Lung microvascular endothelial cell (primary cell): ENCODE results near the gene NCKAP5. TPM values are rescaled to one million over a fixed set of nuclear protein-coding genes. Genes with fewer than 3 reads are reported as not detected.
A peak's percentile ranks its signal among the peaks of the same experiment; 100 is the strongest.

Experiments used
- DNase-seq, 2 donors: peaks; one replicate each; pipeline versions ENCODE4 v3.0.0 to v3.0.0-alpha.2; 2010; ENCODE audit warnings: low read depth in 2 of 2
- total RNA-seq: library from RNA; depleted of rRNA; stranded (reverse); fragments of >200 nt; gene quantifications from 2 replicates; pipeline ENCODE4 v1.2.1, GENCODE V29; 2014

The NCKAP5 gene
- total RNA-seq, 1 donor from 2014 or later, result under 0.01 TPM

DNA sequence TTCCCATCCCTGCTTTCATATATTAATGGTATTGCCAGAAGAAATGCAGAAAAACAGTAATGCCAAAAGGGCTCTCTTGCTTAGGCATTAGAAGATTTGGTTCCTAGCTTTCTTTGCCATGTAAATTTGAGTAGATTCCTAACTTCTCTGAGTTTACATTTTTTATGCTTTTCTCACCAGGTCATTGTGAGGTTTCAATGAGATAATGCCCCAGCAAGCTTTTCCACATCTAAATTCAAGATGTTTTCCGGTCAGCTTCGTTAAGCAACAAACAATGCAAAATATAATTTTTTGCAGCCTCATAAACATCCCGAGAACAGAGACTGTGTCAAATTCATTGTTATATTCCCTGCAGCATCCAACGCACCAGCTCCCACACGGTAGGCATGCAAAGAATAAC, 44.9 kb downstream of the NCKAP5 start:
- no peak for DNase-seq

DNA sequence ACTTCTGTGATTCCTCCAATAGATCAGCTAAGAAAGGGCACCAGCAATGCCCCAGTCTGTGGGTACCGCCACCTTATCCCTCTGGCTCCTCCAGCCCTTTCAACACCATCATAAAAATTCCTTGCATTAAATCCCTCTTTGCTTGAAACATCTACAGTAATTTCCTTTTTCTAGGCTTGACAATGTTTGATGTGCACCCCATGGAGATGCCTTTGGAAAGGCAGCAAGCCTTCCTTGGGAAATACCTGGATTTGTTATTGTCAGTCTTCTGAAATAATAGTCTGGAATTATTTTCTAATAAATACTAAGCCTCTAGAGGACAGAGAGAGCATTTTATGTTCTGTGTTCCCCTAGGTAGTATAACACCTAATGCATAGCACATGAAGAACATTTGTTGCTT, 46.1 kb downstream of the NCKAP5 start:
- no peak for DNase-seq

DNA sequence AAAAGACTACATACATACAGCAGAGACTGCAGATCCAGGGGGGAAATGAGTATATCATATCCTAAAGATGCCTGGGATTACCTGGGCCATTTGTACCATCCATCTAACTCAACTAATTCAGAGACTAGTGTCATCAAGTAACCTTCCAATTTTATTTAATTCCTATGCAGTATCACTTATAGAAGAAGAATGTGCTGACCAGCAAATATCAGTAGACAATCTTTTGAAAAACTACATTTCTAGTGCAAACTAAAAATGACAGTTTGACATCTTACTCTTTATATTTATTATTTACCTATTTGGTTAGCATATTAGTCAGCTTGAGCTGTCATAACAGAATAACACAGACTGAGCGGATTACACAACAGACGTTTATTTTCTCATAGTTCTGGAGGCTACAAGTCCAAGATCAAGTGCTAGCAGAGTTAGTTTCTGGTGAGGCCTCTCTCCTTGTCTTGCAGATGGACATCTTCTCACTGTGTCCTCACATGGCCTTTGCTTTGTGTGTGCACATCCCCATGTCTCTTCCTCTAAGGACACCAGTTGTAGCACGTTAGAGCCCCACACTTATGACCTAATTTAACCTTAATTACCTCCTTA, 47.0 kb downstream of the NCKAP5 start:
- DNase-seq, result no peak

DNA sequence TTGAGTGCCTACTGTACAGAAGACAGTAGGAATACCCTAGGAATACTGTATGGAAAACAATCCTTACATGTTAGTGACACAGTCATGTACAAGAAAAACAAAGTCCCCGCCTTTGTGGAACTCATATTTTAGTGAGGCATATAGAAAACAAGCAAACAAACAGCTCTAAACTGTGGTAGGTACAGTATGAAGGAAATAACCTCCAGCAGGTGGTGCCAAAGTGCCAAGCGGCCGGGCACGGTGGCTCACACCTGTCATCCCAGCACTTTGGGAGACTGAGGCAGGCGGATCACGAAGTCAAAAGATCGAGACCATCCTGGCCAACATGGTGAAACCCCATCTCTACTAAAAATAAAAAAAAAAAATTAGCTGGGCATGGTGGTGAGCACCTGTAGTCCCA, 48.6 kb downstream of the NCKAP5 start:
- DNase-seq, result peak in 1 of 2 donors; percentile 7

DNA sequence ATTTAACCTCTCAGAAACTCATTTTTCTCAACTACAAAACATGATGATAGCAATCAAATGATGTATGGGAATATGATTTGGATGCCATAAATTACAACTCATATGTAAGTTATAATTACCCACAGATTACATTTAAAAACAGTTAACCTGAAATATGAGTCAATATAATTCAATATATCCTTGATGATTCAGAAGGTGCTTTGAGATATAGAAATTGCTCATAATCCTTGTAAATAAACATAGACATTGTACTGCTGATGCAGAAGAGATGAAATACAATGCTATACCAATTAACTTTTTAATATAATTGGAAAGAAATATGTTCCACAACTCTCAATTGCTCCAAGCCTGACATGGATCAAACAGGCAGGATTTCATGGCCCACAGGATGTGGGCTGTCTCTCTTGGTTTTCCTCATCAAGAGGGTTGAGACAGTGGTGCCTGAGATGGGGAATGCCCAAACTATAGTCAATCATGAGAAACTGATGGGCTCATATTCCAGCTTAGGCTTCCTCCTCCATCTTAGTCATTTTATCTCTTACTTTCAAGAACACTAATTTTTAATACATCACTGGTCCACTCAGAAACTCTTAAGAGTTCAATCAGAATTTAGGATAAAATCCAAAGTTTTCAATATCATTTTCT, 49.4 kb downstream of the NCKAP5 start:
- DNase-seq, result no peak

DNA sequence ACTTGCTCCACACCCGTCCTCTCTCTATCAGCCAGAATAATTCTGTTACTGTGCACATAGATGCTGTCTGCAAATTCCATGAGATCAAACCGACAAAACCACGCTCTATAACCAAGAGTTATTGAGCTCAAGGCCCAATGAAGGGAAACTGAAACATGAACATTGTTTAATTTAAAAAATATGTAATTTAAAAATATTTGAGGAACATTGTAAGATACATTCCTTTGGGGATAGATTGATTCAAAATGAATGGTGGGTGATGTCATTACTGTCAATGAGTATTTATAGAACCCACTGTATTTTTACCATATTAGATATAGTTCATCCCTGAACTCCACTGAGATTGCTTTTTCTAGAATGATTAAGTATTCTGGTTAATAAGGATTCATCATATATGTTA, 50.4 kb downstream of the NCKAP5 start:
- DNase-seq, result no peak

DNA sequence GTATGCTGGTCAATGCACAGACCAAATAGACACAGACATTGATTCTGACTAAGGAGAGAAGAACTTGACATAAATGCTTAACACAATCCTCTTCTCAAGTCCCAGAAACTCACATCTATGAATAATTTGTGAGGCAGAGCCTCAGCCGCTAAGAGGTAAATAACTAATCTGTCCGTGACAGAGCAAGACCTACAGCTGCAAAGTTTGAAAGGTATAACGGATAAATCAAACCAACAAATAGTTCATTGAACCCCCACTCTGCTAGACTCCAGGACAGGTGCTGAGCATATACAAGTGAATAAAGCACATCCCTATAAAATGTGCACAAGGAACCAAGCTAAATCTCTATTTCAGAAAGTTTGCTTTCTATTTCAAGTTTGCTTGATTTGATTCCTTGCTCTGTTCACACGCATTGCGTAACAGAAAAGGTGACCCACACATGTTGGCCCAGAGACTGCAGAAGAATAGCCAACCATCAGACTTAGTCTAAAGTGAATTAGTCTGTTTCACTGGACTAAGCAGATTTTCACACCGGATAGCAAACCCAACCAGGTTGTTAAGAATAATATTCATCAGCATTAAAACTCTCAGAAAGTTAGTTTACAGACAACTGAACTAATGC, 51.7 kb downstream of the NCKAP5 start:
- DNase-seq, result no peak

DNA sequence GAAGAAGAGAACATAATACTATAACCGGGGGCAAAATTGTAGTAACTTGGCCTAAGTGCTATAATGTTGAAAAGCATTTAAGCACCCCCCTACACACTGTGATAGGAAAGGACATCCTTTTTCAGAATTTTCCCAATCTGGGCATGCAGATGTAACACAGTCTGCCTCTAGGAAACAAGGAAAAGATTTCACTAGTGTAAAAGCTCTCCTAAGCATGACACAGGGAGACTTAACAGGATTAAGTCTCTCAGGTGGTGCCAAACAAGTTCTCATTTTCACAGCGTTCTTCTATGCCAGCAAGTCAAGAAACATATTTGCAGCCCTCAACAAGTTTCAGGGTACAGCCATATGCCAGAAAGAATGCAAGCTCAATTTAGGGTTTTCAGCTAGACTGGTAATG, 53.0 kb downstream of the NCKAP5 start:
- no peak for DNase-seq

DNA sequence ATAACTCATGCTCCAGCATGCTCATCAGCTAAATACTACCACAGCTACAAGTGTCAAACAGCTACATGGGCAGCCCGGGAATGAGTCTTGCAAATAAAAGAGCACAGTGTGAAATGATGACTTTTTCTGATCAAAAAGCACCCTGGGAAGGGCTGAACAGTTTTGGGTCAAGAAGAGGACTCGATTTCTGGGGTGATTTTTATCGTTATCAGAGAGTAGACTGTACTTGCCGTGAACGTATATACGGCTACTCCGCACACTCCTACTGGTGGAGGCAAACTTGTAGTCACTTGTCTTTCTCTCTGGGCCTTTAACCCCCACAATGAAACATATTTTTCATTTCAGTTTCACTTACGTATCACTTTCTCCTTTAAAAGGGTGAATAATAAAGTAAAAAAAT, 54.4 kb downstream of the NCKAP5 start:
- DNase-seq, result no peak

DNA sequence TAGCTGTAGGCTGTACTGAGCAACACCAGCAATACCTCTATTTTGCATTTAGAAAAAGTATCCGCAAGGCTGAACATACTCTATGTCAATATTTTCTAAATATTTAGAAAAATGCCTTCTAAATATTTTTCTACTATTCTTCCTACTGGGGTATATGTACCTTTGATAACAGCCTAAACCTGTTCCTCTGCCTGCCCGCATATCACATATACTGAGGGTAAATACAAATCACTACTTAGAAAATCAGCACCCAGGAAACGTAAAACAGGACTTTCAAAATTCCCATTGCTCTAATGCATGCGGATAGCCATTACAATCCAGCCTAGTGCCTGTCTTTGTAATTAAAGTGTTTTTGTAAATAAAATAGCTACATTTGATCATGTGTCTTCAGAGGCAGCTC, 56.1 kb downstream of the NCKAP5 start:
- DNase-seq, result no peak

DNA sequence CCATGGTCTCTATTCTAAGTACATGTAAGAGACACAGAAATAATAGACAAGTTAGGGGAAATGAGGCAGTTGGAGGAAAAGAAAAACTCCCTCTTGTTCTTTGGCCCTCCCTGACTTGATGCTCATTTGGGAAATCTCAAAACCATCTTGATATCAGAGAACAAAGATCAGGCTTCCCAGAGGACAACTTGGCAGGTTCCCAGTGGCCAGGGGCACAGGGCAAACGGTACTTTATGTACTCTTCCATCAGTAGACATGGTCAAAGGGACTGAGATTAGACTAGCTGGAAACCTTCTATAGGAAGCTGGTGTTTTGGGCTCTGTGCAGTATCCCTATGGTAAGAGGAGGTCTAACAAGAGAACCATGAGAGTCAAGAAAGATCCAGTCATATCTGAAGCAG, 56.6 kb downstream of the NCKAP5 start:
- no peak for DNase-seq

DNA sequence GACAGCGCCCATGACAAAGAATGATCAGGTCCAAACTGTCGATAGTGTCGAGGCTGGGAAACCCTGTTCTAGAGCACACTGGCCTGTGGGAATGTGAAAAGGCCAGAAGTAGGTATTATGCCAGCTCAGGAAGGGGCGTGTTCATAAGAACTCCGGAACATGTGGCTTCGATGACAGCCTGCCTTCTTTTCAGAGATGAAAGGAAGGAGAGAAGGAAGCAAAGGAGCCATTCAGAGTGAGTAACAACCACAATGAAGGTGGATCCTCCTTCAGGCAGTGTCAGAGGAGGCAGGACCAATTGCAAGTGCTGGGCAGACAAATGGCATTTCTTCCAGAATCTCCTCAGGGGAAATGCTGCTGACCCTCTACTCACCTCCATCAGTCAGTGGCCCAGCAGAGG, 58.5 kb downstream of the NCKAP5 start:
- no peak for DNase-seq

DNA sequence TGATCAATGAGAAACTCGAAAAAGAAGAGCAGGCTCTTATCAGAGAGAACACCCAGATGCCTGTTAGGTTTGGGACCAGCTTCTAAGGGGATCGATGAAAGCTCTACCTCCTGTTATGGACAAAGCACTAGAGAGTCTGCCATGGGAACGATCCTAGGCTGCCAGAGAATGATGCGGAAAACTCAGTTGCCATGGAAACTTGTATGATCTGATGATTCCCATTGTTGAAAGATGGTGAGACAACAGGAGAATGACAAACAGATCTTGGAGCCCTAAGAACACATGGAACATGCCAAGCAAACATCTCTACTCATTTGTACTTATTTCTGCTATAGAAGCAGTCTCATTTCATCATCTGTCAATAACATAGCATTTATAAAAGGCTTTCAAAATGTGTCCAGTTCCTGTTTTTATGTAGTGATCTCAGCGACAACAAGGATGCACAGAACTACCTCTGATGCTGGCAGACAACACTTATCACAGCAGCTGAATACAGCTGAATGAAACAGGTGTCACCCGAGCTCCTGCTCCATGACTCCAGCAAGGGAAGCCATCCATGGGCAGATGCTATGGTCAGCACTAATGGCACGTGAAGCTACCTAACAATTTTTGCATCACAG, 59.6 kb downstream of the NCKAP5 start:
- peak in 1 of 2 donors; percentile 9 for DNase-seq

DNA sequence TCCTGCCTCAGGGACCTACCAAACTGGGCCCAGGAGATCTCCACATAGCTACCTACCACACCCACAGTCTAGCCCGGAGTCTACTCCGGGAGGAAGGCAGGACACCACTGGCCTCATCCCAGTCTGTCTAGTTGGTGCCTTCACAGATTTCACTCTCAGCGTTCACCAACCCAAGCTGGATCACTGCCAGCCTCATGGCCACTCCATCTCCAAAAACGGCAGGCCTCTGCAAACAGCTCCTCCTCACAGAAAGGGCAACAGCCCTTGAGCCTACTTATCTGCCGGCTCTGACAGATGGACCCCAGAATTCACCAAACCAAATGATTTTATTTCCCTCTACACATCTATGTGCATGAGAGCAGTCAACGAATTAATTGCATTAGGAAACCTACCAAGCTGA, 61.3 kb downstream of the NCKAP5 start:
- no peak for DNase-seq

DNA sequence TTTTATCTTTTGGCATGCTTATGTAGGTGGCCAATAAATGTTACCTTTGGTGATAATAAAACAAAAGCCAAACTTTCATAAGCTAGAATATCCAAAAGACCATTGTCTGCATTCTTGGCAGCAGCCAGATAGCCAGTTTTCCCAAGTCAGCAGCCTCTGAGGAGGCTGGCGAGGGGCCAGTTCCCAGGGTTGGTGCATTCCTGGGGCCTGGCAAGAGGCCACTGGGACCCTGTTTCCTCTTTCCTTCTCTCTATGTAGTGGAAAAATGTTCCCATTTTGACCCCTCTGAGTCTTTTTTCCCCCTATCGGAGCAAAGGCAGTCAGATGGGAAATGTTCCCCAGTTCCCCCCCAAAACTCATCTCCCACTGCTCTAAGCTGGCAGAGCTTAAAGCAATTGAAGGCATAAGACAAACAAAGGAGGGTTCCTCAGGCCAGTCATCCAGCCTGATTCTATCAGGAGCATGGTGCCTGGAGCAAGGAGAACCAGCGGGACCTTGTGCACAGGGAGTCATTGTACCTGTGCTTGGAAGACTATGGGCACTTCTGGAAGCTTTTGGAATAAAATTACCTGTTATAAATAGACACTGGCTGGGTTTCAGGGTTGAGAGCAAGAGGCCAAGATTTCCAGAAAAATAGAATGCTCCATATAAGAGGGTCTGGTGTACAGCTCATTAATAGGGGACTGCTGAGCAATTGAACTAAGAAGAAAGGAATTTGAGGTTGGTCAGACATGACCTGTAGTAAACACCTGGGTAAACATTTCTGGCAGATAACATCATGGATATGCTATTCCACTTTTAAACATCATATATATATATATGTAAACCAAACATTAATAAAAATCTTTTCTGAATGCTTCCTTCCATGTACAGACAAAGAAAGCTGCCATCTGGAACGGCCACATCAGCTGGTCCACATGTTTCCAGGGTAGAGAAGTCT, 63.4 kb downstream of the NCKAP5 start:
- DNase-seq, result peak; percentile 69 to 89

DNA sequence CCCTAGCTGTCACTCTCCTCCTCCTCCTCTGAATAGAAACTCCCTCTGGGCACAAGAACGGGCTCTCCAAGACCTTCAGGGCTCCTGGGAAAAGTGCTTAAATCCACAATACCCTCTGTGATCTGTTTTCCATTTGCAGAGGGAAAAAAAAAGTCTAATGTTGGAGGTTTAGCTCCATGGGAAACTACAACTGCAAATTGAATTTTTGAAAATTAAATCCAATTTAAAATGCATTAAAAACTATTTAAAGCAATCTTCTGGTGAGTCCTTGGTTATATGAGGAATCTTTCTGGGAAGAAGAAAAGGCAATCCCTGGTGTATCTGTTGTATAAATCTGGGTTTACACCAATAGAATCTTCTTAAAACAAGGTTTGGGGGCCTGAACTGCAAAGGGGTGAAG, 64.3 kb downstream of the NCKAP5 start:
- DNase-seq, result no peak

DNA sequence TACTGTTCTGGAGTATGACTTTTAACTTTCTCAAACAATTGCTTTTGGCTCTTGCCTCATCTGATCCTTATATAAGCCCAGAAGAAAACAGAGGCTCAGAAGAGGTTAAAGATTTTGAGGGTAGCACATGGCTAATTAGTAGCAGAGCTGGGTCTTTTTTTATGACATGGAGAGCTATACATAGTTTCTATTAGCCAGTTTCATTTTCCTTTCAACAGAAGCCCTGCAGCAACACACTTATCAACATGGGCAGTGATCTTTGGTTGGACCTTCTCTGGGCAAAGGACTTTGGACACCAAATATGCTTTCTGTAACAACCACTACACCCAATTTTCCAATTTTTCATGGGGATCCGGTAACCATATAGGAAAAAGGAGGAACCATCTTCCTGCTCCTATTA, 64.9 kb downstream of the NCKAP5 start:
- no peak for DNase-seq

DNA sequence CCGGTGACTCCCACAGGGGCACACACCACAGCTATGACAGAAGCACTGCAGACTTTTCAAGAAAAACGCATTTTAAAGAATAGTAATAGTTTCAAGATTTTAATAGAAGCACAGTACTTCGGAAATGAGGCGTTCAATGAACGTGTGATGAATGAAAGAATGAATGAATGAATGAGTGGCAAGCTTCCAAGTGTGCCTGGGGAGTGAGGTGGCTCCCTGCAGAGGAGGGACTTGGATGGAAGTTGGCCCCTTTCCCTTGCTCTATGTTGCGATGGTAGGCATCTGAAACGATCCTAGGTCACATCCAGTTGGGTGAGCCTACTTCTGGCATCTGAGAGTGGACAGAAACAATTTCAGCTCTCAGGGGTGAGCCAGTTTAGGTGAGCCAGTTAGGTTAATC, 65.6 kb downstream of the NCKAP5 start:
- no peak for DNase-seq

DNA sequence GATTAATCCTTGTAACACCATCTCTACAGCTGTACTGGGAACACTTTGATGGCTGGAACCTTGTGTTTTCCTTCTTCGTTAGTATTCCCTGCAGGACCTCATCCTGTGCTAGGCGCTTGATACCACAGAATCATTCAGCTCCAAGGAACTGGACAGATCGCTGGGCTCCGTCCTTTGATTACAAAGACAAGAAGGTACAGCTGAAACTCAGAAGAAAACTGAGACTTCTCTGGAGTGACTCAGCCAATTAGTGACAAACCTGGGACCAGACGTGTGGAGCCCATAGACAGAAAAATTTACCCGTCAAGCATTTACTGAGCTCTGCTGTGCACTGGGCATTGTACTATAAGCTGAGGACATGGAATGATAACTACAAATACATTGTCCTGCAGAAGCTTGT, 67.3 kb downstream of the NCKAP5 start:
- DNase-seq, result no peak

DNA sequence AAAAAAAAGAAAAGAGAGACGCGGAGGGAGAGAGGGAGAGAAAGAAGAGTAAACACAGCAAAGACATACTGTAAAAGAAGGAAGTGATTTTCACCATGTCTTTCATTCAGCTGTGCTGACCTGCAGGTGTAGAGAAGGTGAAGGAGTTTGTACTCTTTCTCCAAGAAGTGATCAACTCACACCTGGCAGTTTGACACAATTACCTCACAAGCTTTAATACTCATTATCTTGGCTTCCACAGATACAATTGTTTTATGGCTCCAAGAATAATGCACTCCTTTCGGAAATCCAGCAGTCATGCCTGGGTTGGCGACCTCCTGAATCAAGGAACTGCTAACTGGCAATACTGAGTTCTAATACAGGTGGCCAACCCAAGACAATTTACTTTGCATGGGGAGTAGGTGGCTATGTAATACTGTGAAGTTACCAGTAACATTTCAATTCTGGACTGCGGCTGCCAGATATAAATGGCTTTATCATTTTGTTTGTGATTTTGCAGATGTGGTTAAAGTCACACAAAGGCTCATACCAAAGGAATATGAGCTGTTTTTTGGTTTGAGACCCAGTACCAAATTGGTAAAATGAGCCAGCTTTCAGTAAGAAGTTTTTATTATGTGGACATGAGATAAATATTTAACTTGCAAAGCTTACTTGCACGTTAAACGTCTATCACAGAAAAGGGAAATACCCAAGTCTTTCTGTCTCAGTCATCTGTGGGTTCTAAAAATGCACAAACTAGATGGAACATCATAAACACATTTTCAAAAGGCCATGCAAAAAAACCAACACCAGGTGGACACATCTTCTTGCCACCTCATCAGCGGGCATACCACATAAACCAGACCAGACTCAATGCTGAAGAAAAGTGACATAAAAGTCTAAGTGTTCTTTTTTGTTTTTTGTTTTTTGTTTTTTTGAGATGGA, 69.3 kb downstream of the NCKAP5 start:
- no peak for DNase-seq
